ENCODE measurements around the gene GABRG3.
"Not testable (repeated sequence)": the region's sequence is repeated elsewhere in the genome, so short reads cannot be mapped to it uniquely, and the experiment has no call there.

Gene GABRG3

DNA sequence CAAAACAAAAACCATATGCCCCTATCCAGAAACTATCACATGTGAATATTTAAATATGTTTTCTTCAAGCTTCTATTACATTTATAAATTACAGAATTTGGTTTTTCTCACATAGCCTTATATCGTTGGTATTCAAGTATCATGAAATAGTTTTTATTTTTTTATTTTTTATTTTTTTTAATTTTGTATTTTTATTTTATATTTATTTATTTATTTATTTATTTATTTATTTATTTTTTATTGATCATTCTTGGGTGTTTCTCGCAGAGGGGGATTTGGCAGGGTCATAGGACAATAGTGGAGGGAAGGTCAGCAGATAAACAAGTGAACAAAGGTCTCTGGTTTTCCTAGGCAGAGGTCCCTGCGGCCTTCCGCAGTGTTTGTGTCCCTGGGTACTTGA lies 32.0 kb downstream of the GABRG3 start:
- DNase-seq, result not testable (repeated sequence)

DNA sequence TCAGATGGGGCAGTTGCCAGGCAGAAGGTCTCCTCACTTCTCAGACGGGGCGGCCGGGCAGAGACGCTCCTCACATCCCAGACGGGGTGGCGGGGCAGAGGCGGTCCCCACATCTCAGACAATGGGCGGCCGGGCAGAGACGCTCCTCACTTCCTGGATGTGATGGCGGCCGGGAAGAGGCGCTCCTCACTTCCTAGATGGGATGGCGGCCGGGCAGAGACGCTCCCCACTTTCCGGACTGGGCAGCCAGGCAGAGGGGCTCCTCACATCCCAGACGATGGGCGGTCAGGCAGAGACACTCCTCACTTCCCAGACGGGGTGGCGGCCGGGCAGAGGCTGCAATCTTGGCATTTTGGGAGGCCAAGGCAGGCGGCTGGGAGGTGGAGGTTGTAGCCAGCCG lies 33.2 kb downstream of the GABRG3 start:
- DNase-seq, result not testable (repeated sequence)

- no peak for DNase-seq
These were observed 46.3 kb downstream of the GABRG3 start for GRCh38 chr15:27017168-27017809.

- DNase-seq, result no peak
These were observed 48.7 kb downstream of the GABRG3 start for GRCh38 chr15:27019687-27020086.

DNA sequence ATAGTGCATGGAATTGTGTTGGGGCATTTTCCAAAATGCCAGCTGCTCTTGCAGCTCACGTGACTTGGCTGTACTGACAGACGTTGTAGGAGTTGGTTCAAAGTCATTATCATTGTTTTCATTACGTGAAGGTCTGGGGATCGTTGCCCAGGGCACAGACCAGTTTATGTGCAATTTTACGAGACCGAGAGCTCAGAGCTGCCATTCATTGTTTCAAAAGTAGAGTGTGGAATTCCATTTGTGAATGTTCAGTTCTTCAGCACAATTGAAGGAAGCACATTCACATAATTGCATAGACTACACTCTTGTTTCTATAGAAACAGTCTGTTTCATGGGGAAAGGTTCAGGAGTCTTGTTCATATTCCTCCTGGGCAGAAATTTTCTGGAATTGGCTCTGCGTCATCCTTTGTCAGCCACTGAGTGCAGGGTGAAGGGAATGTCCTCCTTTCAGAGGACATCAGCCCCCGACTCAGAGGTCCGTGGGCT lies 54.5 kb downstream of the GABRG3 start:
- DNase-seq, result no peak

DNA sequence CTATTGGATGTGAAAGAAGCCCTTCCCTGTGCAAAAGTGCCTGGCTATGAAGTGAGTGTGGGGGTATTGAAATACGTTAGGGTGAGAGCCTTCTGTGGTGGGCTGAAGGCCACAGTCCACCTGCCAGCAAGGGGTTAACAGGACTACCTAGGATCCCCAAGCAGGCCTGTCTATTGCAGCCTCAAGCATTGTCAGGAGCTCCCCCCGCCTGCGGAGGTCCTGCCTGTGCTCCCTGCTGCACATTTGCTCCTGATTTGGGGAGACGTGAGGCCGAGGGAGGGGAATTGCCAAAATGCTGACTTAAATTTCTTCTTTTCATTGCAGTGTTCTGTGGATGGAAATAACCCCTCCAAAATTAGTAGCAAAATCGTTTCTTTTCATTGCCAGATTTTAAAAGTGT lies 56.2 kb downstream of the GABRG3 start:
- DNase-seq, result no peak

DNA sequence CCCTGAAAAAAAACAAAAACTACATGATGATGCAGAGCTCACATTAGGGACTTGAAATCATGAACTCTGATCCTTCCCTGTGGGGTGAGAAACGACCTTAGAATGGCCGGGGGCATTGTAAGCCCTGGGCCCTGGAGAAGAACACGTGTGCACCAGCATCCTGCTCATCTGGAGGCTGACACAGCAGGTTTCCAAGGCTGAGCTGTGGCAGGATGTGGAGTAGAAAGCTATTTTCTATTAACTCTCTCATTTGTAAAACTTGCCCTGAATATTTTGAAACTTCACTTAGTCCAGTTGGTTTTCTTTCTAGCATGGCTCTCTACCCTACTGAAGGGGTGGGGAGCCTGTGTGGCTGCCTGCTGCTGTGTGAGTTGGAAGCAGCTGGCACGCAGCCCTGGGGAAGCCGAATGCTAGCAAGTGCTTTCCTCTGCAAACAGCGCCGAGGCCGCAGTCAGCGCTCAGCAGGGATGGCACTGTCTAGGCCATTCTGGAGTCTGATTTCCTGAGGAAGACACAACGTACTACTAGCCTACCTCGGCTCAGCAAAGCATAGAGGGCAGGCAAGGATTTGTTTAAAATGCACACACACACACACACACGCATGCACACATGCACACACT lies 58.0 kb downstream of the GABRG3 start:
- no peak for DNase-seq

DNA sequence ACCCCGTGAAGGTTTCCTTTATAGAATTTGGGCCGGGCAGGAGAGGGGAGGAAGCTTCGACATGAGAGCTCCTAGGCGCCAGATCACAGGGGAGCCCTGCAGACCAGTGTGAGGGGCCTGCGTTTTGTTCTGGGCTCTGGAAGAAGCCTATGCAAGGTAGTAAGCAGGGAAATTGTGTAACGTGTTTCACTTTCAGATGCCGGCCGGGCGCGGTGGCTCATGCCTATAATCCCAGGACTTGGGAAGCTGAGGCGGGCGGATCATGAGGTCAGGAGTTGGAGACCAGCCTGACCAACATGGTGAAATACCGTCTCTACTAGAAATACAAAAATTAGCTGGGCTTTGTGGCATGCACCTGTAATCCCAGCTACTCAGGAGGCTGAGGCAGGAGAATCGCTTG lies 65.2 kb downstream of the GABRG3 start:
- no peak for DNase-seq

GRCh38 chr15:27037501-27037900 lies 66.5 kb downstream of the GABRG3 start:
- no peak for DNase-seq

- no peak for DNase-seq
These were observed 68.2 kb downstream of the GABRG3 start for GRCh38 chr15:27039152-27039551.

DNA sequence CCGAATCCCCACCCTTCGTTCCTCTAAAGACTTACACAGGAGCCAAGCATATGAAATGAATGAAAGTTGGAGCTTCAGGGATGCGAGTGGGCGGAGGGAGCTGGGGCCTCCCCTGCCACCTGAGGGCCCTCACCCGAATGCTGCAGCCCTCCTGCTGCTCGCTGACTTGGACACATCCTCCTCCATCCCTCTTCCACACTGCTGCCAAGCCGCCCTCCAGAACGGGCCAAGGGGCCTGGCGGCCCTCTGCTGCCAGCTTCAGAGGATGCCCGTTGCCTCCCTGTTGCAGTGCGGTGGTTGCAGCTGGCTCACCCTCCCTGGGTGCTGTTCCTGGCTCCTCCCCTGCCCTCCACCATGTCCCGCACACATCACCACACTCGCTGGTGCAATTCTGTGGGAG lies 71.2 kb downstream of the GABRG3 start:
- no peak for DNase-seq

DNA sequence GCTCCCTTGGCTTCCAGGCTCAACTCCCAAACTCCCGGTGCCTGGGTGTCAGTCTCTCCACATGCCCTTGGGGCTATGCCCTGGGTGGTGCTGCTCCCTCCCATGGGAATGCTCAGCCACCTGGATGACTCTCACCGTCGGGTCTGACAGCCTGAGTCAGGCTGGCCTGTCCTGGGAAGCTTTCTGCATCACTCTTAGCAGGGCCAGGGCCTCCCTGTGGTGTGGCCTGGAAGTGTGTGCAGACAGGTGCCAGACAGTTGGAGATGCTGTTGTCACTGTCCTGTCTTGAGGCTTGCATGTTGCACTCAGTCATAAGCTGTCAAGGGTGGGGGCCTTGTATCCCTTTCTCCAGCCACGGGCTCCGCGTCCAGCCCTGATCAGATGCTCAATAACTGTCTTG lies 71.7 kb downstream of the GABRG3 start:
- no peak for DNase-seq

DNA sequence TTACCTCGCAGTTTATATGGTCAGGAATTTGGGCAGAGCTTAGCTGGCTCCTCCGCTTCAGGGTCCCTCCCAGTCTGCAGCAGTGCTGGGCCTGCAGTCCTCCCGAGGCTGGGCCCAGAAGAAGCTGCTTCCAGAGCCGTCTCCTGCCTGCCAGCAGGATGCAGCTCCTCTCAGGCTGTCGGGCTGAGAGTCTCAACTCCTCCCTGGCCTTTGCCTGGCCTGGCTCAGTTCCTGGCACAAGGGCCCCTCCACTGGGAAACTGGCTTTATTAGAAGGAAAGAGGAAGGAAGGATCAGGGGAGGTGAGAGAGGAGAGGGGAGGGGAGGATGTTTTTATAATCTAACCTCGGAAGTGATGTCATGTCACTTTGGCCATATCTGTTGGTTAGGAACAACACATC lies 72.8 kb downstream of the GABRG3 start:
- DNase-seq, result no peak

- no peak for DNase-seq
These were observed 74.8 kb downstream of the GABRG3 start for GRCh38 chr15:27045796-27046195.

DNA sequence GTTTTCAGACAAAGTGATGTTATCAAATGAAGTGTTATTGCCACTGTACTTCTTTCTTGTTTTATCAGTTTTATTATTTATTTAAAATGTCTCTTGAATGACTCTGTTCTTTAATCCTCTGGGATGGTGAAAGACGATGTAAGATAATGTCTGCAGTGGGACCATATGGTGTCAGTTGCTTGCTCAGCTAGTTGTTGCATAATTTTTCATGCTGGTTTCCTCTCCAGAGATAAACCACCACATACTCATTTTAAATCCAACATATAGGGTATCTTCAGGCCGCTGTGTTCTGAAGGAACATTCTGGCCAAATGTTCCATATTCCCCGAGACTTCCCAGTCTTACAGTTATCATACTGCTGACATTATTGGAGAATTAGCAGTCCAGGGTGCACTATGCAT lies 75.9 kb downstream of the GABRG3 start:
- DNase-seq, result no peak

DNA sequence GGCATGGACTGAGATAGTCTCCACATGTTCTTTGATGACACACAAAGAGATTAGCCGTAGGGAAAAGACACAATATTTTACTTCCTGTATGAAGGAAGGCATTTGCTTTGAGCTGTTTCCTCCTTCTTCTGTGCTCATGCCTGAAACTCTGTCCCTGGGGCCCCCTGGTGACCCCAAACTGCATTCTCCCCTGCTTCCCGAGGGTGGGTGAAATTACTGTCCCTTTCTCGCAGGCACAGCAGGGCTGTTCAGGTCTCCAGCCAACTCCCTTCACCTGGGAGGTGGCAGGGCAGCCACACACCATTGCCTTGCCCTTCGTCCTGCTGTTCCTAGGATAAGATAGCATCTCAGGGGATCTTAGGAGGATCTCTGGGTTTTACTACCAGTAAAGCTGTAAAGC lies 79.2 kb downstream of the GABRG3 start:
- DNase-seq, result no peak

- DNase-seq, result no peak
These were observed 83.4 kb downstream of the GABRG3 start for GRCh38 chr15:27054426-27054825.

- no peak for DNase-seq
These were observed 87.1 kb downstream of the GABRG3 start for GRCh38 chr15:27057904-27058645.

- DNase-seq, result no peak
These were observed 88.0 kb downstream of the GABRG3 start for GRCh38 chr15:27058939-27059338.

DNA sequence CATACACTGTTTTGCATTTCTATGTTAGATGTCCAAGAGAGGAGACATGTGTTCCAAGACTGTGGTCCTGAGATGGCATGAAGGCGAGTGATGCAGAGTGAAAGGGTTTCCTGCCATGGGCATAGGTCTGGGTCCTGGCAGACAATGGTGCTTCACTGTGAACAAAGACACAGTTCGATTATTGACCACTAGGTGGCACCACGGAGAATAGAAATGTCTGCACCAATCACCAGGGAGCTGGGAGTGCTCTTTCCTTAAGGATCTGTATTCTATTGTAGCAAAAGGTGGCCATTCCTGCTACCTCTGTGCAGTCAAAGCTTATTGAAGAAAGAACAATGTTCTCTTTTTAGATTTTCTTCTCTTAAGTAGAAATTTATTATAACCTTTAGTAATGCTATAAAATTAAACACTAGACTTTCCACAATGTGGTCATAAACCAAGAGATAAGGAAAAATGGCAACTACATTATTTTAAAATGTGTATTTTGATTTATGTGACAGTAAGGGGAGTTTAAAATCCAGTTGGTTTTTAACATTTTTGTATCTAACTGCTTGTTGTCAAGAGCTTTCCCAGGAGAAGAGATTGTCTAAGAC lies 88.7 kb downstream of the GABRG3 start:
- no peak for DNase-seq

DNA sequence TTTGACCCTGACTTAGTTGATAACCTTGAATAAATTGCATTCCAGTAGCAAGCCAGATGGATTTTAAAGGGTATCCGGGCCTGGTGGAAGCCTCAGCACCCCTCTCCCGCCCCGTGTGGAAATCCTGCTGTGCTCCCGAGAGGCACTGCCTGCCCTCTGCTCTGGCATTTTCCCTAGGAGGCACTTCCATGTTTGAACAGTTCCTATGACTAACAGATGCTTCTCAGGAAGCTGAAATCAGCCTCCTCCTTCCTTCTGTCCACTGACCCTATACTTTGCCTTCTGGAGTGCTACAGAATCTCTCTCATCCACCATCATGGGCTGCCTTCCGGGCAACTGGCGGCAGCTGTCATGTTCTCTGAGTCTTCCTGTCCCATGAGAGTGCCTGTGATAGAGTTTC lies 90.8 kb downstream of the GABRG3 start:
- no peak for DNase-seq

- DNase-seq, result no peak
These were observed 92.0 kb downstream of the GABRG3 start for GRCh38 chr15:27062951-27063350.

GRCh38 chr15:27064080-27064479 lies 93.1 kb downstream of the GABRG3 start:
- no peak for DNase-seq

DNA sequence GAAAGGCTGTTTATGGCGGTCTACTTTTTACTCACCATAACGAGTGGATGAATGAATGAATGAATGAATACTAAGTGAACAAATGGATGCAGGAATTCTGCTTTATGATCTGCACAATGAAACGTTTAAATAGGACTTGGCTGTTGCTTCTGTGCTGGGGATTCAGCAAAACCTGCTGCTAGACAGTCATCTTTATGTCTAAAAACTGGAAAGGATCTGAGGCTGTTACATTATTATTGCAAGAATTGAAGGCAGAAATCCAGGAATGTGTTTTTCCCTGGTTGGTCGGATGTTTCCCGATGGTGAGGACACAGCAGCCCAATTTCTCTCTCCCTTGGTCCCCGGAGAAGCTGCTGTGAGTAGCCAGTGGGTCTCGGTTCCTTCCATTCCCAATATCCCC lies 94.2 kb downstream of the GABRG3 start:
- DNase-seq, result no peak

All from activated CD8-positive, alpha-beta memory T cell treated with anti-CD3 and anti-CD28 coated beads, Interleukin-2, amount 50 U/mL, for 4 hours (primary cell).